ENCODE data around the gene TOM1L2. TPM values are rescaled to one million over a fixed set of nuclear protein-coding genes. Genes with fewer than 3 reads are reported as not detected.

Gene TOM1L2
- total RNA-seq (10 to 100 TPM; 56.4 to 71.2 TPM), polyA plus RNA-seq (ENCODE audit: insufficient read length in 6 of 6) (10 to 100 TPM; 51.2 to 62.3 (median 57.4) TPM)
- long read RNA-seq, donor 1, transcript TOM1L2-206 (3 exons, 680 nt): major isoform, 12 of 21 reads
- long read RNA-seq, donor 1, partial matches to known transcripts: 5 of 21 reads
- long read RNA-seq, donor 1, other reads (novel, unspliced or antisense): 0 of 21 reads
- long read RNA-seq, donor 2, transcript TOM1L2-206 (3 exons, 680 nt): major isoform, 13 of 21 reads
- long read RNA-seq, donor 2, partial matches to known transcripts: 0 of 21 reads
- long read RNA-seq, donor 2, other reads (novel, unspliced or antisense): 0 of 21 reads
- long read RNA-seq, donor 3, partial matches to known transcripts: 0 of 2 reads
- long read RNA-seq, donor 3, other reads (novel, unspliced or antisense): 0 of 2 reads
- long read RNA-seq, donor 4, partial matches to known transcripts: 3 of 4 reads
- long read RNA-seq, donor 4, other reads (novel, unspliced or antisense): 0 of 4 reads
- long read RNA-seq, donor 5, partial matches to known transcripts: 0 of 9 reads
- long read RNA-seq, donor 5, other reads (novel, unspliced or antisense): 0 of 9 reads
- long read RNA-seq, donor 6, partial matches to known transcripts: 0 of 6 reads
- long read RNA-seq, donor 6, other reads (novel, unspliced or antisense): 0 of 6 reads
- long read RNA-seq, donor 7, partial matches to known transcripts: 0 of 7 reads
- long read RNA-seq, donor 7, other reads (novel, unspliced or antisense): 0 of 7 reads
- long read RNA-seq, donor 8, transcript TOM1L2-206 (3 exons, 680 nt): major isoform, 6 of 8 reads
- long read RNA-seq, donor 8, partial matches to known transcripts: 0 of 8 reads
- long read RNA-seq, donor 8, other reads (novel, unspliced or antisense): 0 of 8 reads
- long read RNA-seq, donor 9: 0 reads
- long read RNA-seq, donor 10, partial matches to known transcripts: 2 of 7 reads
- long read RNA-seq, donor 10, other reads (novel, unspliced or antisense): 5 of 7 reads
- long read RNA-seq, donor 11: 0 reads
- long read RNA-seq, donor 12, transcript TOM1L2-206 (3 exons, 680 nt): major isoform, 5 of 5 reads
- long read RNA-seq, donor 12, partial matches to known transcripts: 0 of 5 reads
- long read RNA-seq, donor 12, other reads (novel, unspliced or antisense): 0 of 5 reads

DNA sequence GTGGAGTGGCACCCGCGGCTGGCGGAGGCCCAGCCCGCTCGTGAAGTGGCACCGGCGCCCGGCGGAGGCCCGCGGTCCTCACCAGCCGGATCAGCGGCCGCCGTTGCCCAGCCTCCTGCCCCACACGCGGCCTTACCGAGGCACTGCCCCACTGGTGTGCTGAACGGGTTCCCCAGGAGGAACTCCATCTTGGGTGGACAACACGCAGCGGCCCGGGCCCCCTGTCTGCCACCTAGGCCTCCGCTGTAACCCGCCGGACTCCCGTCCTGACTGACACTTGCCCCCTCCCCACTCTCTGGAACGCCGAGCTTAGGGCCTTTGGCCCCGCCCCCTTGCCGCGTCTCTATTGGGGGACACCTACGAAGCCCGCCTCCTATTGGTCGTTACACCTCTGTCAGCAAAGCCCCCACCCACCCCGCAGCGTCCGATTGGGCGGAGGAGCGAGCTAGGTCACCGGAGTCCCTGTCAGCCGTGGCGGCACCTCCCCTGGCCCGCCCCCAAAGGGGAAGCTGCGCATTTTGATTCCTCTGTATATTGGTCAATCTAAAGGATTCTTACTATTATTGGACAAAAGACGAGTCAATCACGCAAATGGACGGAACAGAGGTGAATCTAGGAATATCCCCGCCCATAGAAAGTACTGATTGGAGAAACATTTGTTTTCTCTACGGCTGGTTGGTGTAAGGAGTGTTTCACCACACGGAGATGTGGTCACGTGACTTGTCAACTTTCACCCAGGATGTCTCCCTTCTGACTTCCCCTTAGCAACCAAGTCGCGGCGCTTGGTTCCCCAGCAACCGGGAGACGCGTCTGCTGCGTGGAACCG is at the start of gene TOM1L2, which contains the start of gene DRC3:
TSS of gene TOM1L2 (minus strand) at position 275 of the 826 bp plus-strand sequence. CDS start at position 188, 87 bp downstream.
TSS of gene DRC3 (plus strand) at position 737 of the 826 bp plus-strand sequence. CDS start 4,737 bp downstream, outside the sequence.
- peak; percentile 99 to 100 (median 100) for DNase-seq
- Histone ChIP-seq H3K27ac (peak within 1 kb of the TSS; percentile 83 to 94), H3K4me3 (peak within 1 kb of the TSS; percentile 86 to 95), H3K9me3 (no peaks in the 10 kb centered on the region), H3K36me3 (no peaks in the 10 kb centered on the region), H3K4me1 (peaks cover 11 to 38% of the 10 kb centered on the region in 2 donors), H3K27me3 (no peaks in the 10 kb centered on the region)
- intact Hi-C loops (cut with DNase I): no loop called here
- TF ChIP-seq, protein P1, sequence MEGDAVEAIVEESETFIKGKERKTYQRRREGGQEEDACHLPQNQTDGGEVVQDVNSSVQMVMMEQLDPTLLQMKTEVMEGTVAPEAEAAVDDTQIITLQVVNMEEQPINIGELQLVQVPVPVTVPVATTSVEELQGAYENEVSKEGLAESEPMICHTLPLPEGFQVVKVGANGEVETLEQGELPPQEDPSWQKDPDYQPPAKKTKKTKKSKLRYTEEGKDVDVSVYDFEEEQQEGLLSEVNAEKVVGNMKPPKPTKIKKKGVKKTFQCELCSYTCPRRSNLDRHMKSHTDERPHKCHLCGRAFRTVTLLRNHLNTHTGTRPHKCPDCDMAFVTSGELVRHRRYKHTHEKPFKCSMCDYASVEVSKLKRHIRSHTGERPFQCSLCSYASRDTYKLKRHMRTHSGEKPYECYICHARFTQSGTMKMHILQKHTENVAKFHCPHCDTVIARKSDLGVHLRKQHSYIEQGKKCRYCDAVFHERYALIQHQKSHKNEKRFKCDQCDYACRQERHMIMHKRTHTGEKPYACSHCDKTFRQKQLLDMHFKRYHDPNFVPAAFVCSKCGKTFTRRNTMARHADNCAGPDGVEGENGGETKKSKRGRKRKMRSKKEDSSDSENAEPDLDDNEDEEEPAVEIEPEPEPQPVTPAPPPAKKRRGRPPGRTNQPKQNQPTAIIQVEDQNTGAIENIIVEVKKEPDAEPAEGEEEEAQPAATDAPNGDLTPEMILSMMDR (IDR thresholded peaks at IDR 0.05): peak in 1 of 2 donors; percentile 25
- peak; percentile 97 for ATAC-seq

DNA sequence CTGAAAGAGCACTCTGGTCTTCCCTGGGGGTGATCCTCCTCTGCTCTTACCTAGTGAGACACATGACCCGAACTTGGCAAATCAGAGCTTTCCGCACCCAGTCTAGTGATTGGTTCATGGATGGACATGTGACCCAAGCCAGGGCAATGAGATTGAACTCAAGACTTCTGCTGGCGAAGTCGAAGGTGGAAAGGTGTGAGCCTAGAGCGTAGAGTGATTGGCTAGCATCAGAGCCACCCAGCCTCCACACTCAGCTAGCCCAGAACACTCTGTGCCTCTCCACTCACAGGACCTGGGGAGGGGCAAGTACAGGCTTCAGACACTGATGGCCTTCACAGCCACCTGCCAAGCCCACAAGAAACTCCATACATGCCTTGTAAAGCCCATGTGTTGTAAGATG is 49.2 kb upstream of the TOM1L2 start:
- Histone ChIP-seq H3K4me3 (no peak overlapping the region), H3K9me3 (no peaks in the 10 kb centered on the region), H3K27me3 (no peaks in the 10 kb centered on the region), H3K36me3 (peaks cover 0 to 56% of the 10 kb centered on the region in 2 donors), H3K4me1 (peaks cover 0 to 14% of the 10 kb centered on the region in 2 donors), H3K27ac (no peak overlapping the region)
- TF ChIP-seq, protein P1 (IDR thresholded peaks at IDR 0.05): no peak
- DNase-seq (no peak), ATAC-seq (no peak)
- intact Hi-C loops (cut with DNase I): no loop called here

DNA sequence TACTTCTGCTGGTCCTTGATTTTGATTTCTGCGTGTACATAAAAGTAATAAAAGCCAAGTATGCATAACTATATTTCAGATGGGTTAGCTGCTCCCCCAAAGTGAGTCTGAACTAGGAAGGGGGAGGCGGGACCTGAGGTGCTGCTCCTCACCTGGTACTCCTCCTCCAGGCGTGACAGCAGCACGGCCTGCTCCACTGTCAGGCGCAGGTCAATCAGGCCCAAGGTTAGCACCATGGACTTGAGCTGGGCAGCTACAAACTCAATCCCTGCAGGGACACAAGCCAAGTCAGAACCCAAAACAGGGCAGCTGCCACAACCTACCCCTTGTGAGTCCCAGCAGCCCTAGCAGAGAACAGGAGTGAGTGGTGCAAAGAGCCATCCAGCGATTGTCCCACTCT is 48.8 kb upstream of the TOM1L2 start:
- intact Hi-C loops (cut with DNase I): no loop called here
- H3K4me3 ChIP-seq: no peak overlapping the region
- H3K36me3 ChIP-seq: peaks cover 0 to 60% of the 10 kb centered on the region in 2 donors
- peaks cover 0 to 10% of the 10 kb centered on the region in 2 donors for H3K4me1 ChIP-seq
- no peak for DNase-seq
- no peak for ATAC-seq
- TF ChIP-seq, protein P1 (IDR thresholded peaks at IDR 0.05): no peak
- H3K27ac ChIP-seq: no peak overlapping the region
- no peaks in the 10 kb centered on the region for H3K9me3 ChIP-seq
- no peaks in the 10 kb centered on the region for H3K27me3 ChIP-seq

GRCh38 chr17:18019838-18020154 is 47.6 kb upstream of the TOM1L2 start:
- peaks cover 0 to 72% of the 10 kb centered on the region in 2 donors for H3K36me3 ChIP-seq
- intact Hi-C loops (cut with DNase I): no loop called here
- no peaks in the 10 kb centered on the region for H3K4me1 ChIP-seq
- no peaks in the 10 kb centered on the region for H3K9me3 ChIP-seq
- TF ChIP-seq, protein P1 (IDR thresholded peaks at IDR 0.05): no peak
- H3K4me3 ChIP-seq: no peak overlapping the region
- ATAC-seq (no peak), DNase-seq (no peak)
- no peaks in the 10 kb centered on the region for H3K27me3 ChIP-seq
- H3K27ac ChIP-seq: no peak overlapping the region
